Fibroblast of pulmonary artery (primary cell): ENCODE results near the gene ASCL1.

Experiments
- DNase-seq: peaks from one replicate; pipeline ENCODE4 v3.0.0-alpha.2; 2010; ENCODE audit warnings: low read depth
- H3K4me3 ChIP-seq: replicated peaks from 2 replicates; pipeline ENCODE4 v1.5.1; 2011; ENCODE audit warnings: low read depth, mild to moderate bottlenecking, control low read depth, low read length, moderate library complexity
- TF ChIP-seq, protein P1 (sequence below): IDR thresholded peaks from 2 replicates; pipeline ENCODE4 v1.5.1; 2011; ENCODE audit warnings: mild to moderate bottlenecking, control low read depth, low read length, inconsistent platforms; ENCODE audit errors: missing control alignments

Gene ASCL1

DNA sequence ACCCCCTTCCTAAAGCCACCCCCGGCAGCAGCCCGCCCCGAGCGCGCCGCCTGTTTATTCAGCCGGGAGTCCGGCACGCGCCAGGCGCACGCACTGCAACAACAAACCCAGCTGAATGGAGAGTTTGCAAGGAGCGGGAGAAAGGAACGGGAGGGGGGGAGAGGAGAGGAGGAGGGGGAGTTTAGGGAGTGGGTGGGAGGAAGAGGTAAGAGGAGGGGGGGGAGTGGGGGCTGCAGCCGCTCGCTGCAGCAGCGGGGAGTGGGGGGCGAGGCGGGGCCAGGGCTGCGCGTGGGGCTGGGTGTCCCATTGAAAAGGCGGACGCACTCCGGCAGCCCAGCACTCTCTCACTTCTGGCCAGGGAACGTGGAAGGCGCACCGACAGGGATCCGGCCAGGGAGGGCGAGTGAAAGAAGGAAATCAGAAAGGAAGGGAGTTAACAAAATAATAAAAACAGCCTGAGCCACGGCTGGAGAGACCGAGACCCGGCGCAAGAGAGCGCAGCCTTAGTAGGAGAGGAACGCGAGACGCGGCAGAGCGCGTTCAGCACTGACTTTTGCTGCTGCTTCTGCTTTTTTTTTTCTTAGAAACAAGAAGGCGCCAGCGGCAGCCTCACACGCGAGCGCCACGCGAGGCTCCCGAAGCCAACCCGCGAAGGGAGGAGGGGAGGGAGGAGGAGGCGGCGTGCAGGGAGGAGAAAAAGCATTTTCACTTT lies at the start of gene ASCL1:
Gene ASCL1 (plus strand): TSS at position 336 of the 712 bp plus-strand sequence. CDS start 571 bp downstream, outside the sequence.
- peak within 1 kb of the TSS; percentile 40 for H3K4me3 ChIP-seq
- TF ChIP-seq, protein P1, sequence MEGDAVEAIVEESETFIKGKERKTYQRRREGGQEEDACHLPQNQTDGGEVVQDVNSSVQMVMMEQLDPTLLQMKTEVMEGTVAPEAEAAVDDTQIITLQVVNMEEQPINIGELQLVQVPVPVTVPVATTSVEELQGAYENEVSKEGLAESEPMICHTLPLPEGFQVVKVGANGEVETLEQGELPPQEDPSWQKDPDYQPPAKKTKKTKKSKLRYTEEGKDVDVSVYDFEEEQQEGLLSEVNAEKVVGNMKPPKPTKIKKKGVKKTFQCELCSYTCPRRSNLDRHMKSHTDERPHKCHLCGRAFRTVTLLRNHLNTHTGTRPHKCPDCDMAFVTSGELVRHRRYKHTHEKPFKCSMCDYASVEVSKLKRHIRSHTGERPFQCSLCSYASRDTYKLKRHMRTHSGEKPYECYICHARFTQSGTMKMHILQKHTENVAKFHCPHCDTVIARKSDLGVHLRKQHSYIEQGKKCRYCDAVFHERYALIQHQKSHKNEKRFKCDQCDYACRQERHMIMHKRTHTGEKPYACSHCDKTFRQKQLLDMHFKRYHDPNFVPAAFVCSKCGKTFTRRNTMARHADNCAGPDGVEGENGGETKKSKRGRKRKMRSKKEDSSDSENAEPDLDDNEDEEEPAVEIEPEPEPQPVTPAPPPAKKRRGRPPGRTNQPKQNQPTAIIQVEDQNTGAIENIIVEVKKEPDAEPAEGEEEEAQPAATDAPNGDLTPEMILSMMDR = no peak
- peak; percentile 25 for DNase-seq

DNA sequence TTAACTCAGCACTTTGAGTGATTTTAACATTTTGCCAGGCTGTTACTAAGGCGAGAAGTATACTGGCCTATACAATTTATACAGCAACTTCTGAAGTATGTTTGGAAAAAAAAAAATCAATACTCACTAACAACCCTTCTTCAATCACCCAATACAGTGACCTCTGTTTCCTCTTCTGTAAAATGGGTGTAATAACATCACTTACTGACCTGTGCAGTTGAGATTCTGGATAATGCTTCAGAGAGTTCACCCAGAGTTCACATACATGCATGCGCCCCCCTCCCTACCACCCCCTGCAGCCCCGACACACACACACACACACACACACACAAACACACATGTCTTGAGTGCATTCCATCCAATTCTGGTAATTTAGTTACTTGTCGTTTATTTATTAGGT lies 49.6 kb upstream of the ASCL1 start:
- TF ChIP-seq, protein P1 = no peak
- no peak overlapping the region for H3K4me3 ChIP-seq
- no peak for DNase-seq

DNA sequence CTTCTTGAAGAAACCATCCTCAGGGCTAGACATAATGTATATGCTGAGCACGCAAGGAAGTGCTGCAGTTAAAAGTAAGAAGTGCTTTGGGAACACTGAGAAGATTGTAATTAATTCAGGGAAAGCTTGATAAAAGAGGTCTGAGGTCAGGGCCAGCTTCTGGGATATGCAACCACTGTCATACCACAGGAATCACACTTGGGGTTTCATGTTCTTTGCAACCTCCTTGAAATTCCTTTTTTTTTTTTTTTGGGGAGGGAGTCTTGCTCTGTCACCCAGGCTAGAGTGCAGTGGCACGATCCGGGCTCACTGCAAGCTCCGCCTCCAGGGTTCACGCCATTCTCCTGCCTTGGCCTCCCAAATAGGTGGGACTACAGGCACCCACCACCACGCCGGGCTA lies 47.3 kb upstream of the ASCL1 start:
- DNase-seq = no peak
- TF ChIP-seq, protein P1 = no peak
- no peak overlapping the region for H3K4me3 ChIP-seq

DNA sequence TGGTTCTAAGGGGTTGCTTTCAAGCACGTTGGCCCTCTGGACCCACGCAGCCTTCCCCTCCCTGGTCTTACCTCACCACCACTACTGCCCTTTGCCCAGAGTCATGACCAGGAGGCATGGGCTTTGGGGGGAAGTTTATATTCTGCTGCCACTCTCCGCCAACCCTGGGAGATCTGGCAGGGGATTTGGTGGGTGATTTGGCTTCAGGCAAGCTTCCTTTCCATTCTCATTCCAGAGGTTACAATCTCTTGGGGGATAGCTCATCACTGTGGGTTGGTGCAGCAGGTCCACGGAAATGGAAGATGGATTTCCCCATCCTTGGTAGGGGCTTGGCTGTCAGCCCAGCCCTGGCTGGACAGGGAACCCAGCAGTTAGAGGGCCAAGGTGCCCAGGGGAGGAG lies 46.7 kb upstream of the ASCL1 start:
- H3K4me3 ChIP-seq = no peak overlapping the region
- no peak for DNase-seq
- TF ChIP-seq, protein P1 = no peak

DNA sequence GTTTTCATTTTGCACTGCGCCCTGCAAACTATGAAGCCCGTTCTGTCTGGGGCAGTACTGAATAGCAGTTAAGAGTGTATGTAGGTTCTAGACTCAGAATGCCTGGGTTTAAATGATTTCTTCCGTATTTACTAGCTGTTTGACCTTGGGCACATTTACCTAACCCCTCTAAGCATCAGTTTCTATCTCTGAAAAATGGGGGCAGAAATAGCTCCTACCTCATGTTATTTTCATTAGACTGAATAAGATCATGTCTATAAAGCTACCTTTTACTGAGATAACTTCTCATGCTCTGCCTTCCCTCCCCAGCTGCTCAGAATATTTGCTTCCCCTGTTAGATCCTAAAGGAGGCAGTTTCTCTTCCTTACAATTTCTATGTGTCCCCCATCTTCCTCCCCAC lies 46.2 kb upstream of the ASCL1 start:
- H3K4me3 ChIP-seq = no peak overlapping the region
- no peak for DNase-seq
- TF ChIP-seq, protein P1 = no peak

DNA sequence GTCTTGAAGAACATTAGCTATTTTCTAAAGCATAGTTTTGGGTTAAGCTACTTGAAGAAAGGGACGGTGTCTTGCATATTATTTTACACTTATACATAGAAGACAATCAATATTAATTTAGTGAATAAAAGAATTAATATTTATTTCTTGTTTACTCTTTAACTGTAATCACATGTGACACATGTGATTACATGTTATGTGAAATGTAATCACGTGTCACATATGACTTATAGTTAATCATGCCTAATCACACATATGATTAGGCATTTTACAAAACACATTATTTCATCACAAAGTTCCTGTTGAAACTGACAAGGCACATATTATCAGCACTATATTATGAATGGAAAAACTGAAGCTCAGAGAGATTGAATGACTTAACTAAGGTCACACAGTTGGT lies 45.2 kb upstream of the ASCL1 start:
- no peak overlapping the region for H3K4me3 ChIP-seq
- TF ChIP-seq, protein P1 = no peak
- no peak for DNase-seq
